SU-DHL-6 (cell line): Measurements from ENCODE around the gene PDZD4.

ENCODE experiments used
- H2AFZ ChIP-seq: fragments of 200-600 bp; sonication (generic); 2 replicates; pipeline ENCODE4 v1.6.1; 2014; ENCODE audit warnings: low read depth, mild to moderate bottlenecking, moderate library complexity, mixed read lengths, antibody characterized with exemption, low read length; ENCODE audit not compliant: severe bottlenecking
- H3F3A ChIP-seq: fragments of 200-600 bp; shearing (Covaris generic); 2 replicates; pipeline ENCODE4 v1.6.0; 2016; ENCODE audit warnings: antibody characterized with exemption, mild to moderate bottlenecking; ENCODE audit not compliant: insufficient read depth
- H3K27ac ChIP-seq: fragments of 200-600 bp; sonication (generic); 2 replicates; pipeline ENCODE4 v1.5.1; 2016; ENCODE audit warnings: low read depth, mild to moderate bottlenecking, low read length, moderate library complexity, mixed read lengths
- H3K27me3 ChIP-seq: fragments of 200-600 bp; sonication (generic), shearing (Covaris generic); 2 replicates; pipeline ENCODE4 v1.6.0; 2014; ENCODE audit warnings: mild to moderate bottlenecking, low read length
- H3K36me3 ChIP-seq: fragments of 200-600 bp; sonication (generic); 2 replicates; pipeline ENCODE4 v1.6.1; 2014; ENCODE audit warnings: mild to moderate bottlenecking, low read length, mixed read lengths
- H3K4me2 ChIP-seq: fragments of 300-600, 200-600 bp; shearing (Covaris generic), sonication (generic); 2 replicates; pipeline ENCODE4 v1.6.0; 2014; ENCODE audit warnings: low read length, low read depth, mild to moderate bottlenecking; ENCODE audit not compliant: poor library complexity, severe bottlenecking
- H3K4me3 ChIP-seq: fragments of 200-600 bp; sonication (generic); 2 replicates; pipeline ENCODE4 v1.5.1; 2014; ENCODE audit warnings: antibody characterized with exemption, low read length, mild to moderate bottlenecking, mixed read lengths; ENCODE audit not compliant: insufficient read depth, poor library complexity, severe bottlenecking
- H3K79me2 ChIP-seq: fragments of 200-600 bp; sonication (generic); 2 replicates; pipeline ENCODE4 v1.6.1; 2014; ENCODE audit warnings: mild to moderate bottlenecking, low read length, moderate library complexity; ENCODE audit not compliant: insufficient read depth
- H3K9ac ChIP-seq: fragments of 200-600 bp; sonication (generic); 2 replicates; pipeline ENCODE4 v1.7.0; 2014; ENCODE audit warnings: mild to moderate bottlenecking, low read length
- H3K9me2 ChIP-seq: fragments of 200-600 bp; sonication (generic); replicated peaks from 2 replicates; pipeline ENCODE4 v1.6.1; 2014; ENCODE audit warnings: low read length; ENCODE audit not compliant: insufficient read depth
- H3K9me3 ChIP-seq: fragments of 200-600 bp; sonication (generic); 2 replicates; pipeline ENCODE4 v1.6.1; 2014; ENCODE audit warnings: low read length, mixed read lengths; ENCODE audit not compliant: insufficient read depth
- H4K20me1 ChIP-seq: fragments of 200-600 bp; sonication (generic); 2 replicates; pipeline ENCODE4 v1.6.1; 2014; ENCODE audit warnings: low read depth, mild to moderate bottlenecking, antibody characterized with exemption, low read length, moderate library complexity, mixed read lengths
- CTCF ChIP-seq: fragments of 200-600 bp; sonication (generic); IDR thresholded peaks from one replicate; pipeline ENCODE4 v1.5.1; 2017; ENCODE audit warnings: antibody characterized with exemption, mild to moderate bottlenecking, low read length, moderate library complexity; ENCODE audit not compliant: insufficient read depth, poor library complexity, severe bottlenecking
- EZH2phosphoT487 ChIP-seq: fragments of 200-600 bp; sonication (generic), shearing (Covaris generic); conservative IDR thresholded peaks from 2 replicates; pipeline ENCODE4 v1.6.1; 2018; ENCODE audit warnings: mild to moderate bottlenecking, antibody characterized with exemption, low read length, moderate library complexity, mixed read lengths

PDZD4 gene

GRCh38 chrX:153762626-153763173 is 67.6 kb downstream of the PDZD4 start:
- Histone ChIP-seq H3K4me2 (no peak overlapping the region), H3K9me3 (no peaks in the 10 kb centered on the region), H3K79me2 (no peaks in the 10 kb centered on the region), H3F3A (no peaks in the 10 kb centered on the region), H3K27ac (no peak overlapping the region), H3K27me3 (no peaks in the 10 kb centered on the region), H3K9me2 (no peaks in the 10 kb centered on the region), H3K4me3 (no peak overlapping the region), H4K20me1 (no peaks in the 10 kb centered on the region), H3K36me3 (no peaks in the 10 kb centered on the region), H2AFZ (no peak overlapping the region), H3K9ac (no peak overlapping the region)
- TF ChIP-seq EZH2phosphoT487 (no peak), CTCF (no peak)

- Histone ChIP-seq H3K27me3 (no peaks in the 10 kb centered on the region), H3K9me2 (no peaks in the 10 kb centered on the region), H3F3A (no peaks in the 10 kb centered on the region), H3K9me3 (no peaks in the 10 kb centered on the region), H3K4me3 (no peak overlapping the region), H3K36me3 (no peaks in the 10 kb centered on the region), H3K4me2 (no peak overlapping the region), H4K20me1 (no peaks in the 10 kb centered on the region), H3K9ac (no peak overlapping the region), H2AFZ (no peak overlapping the region), H3K79me2 (no peaks in the 10 kb centered on the region), H3K27ac (no peak overlapping the region)
- TF ChIP-seq CTCF (no peak), EZH2phosphoT487 (no peak)
Observed at GRCh38 chrX:153761863-153762262, 68.5 kb downstream of the PDZD4 start.

GRCh38 chrX:153755136-153755535 is 75.2 kb downstream of the PDZD4 start:
- no peaks in the 10 kb centered on the region for H3K79me2 ChIP-seq
- H4K20me1 ChIP-seq, result no peaks in the 10 kb centered on the region
- no peaks in the 10 kb centered on the region for H3K9me3 ChIP-seq
- H3F3A ChIP-seq, result no peaks in the 10 kb centered on the region
- H3K27ac ChIP-seq, result no peak overlapping the region
- H3K27me3 ChIP-seq, result no peaks in the 10 kb centered on the region
- H3K36me3 ChIP-seq, result no peaks in the 10 kb centered on the region
- H3K9me2 ChIP-seq, result no peaks in the 10 kb centered on the region
- H3K4me2 ChIP-seq, result no peak overlapping the region
- H3K4me3 ChIP-seq, result no peak overlapping the region
- H2AFZ ChIP-seq, result no peak overlapping the region
- H3K9ac ChIP-seq, result no peak overlapping the region
- TF ChIP-seq CTCF, result no peak
- TF ChIP-seq EZH2phosphoT487, result no peak
